H9 (cell line): ENCODE results near the gene KCNH2. TPM values are rescaled to one million over a fixed set of nuclear protein-coding genes. Genes with fewer than 3 reads are reported as not detected.

Experiments
- DNase-seq: peaks from one replicate; pipeline ENCODE4 v3.0.0-alpha.2; 2017
- H2AFZ ChIP-seq: one replicate; pipeline ENCODE4 v1.6.1; 2013; ENCODE audit warnings: mild to moderate bottlenecking, low read length, control low read depth, moderate library complexity
- H2AK5ac ChIP-seq: 2 replicates; pipeline ENCODE4 v1.6.1; 2013; ENCODE audit warnings: low read length, control low read depth, mixed read lengths; ENCODE audit not compliant: insufficient read length
- H2BK120ac ChIP-seq: one replicate; pipeline ENCODE4 v1.6.1; 2013; ENCODE audit warnings: low read depth, mild to moderate bottlenecking, low read length, control low read depth, inconsistent platforms; ENCODE audit not compliant: poor library complexity, severe bottlenecking
- H2BK12ac ChIP-seq: 2 replicates; pipeline ENCODE4 v1.6.1; 2013; ENCODE audit warnings: low read length, control low read depth, mixed read lengths, low read depth; ENCODE audit not compliant: insufficient read length
- H2BK15ac ChIP-seq: 2 replicates; pipeline ENCODE4 v1.6.1; 2013; ENCODE audit warnings: low read depth, low read length, control low read depth
- H2BK20ac ChIP-seq: one replicate; pipeline ENCODE4 v1.6.1; 2013; ENCODE audit warnings: low read depth, mild to moderate bottlenecking, low read length, control low read depth, inconsistent platforms; ENCODE audit not compliant: poor library complexity, severe bottlenecking
- H2BK5ac ChIP-seq: 2 replicates; pipeline ENCODE4 v1.6.1; 2013; ENCODE audit warnings: low read length, control low read depth, mixed read lengths; ENCODE audit not compliant: insufficient read length
- H3K14ac ChIP-seq: 2 replicates; pipeline ENCODE4 v1.6.1; 2013; ENCODE audit warnings: low read length, control low read depth; ENCODE audit not compliant: insufficient read depth
- H3K18ac ChIP-seq: 2 replicates; pipeline ENCODE4 v1.6.1; 2013; ENCODE audit warnings: low read depth, mild to moderate bottlenecking, mixed read lengths, low read length, control low read depth; ENCODE audit not compliant: insufficient read length
- H3K23ac ChIP-seq: 2 replicates; pipeline ENCODE4 v1.6.1; 2013; ENCODE audit warnings: low read length, control low read depth, mixed read lengths, low read depth; ENCODE audit not compliant: insufficient read length
- H3K23me2 ChIP-seq: 2 replicates; pipeline ENCODE4 v1.6.1; 2013; ENCODE audit warnings: low read depth, mild to moderate bottlenecking, mixed read lengths, low read length, control low read depth; ENCODE audit not compliant: insufficient read length, poor library complexity, severe bottlenecking
- H3K27ac ChIP-seq: 2 replicates; pipeline ENCODE4 v1.5.1; 2013; ENCODE audit warnings: low read length, control low read depth, mixed read lengths, low read depth; ENCODE audit not compliant: insufficient read length
- H3K27me3 ChIP-seq: 2 replicates; pipeline ENCODE4 v1.6.1; 2013; ENCODE audit warnings: low read length, control low read depth, inconsistent platforms; ENCODE audit not compliant: insufficient read depth
- H3K4ac ChIP-seq: 2 replicates; pipeline ENCODE4 v1.6.1; 2013; ENCODE audit warnings: low read depth, mild to moderate bottlenecking, control low read depth, inconsistent platforms, low read length, moderate library complexity
- H3K4me1 ChIP-seq: 2 replicates; pipeline ENCODE4 v1.6.1; 2013; ENCODE audit warnings: low read length, control low read depth, inconsistent platforms; ENCODE audit not compliant: insufficient read depth
- H3K4me2 ChIP-seq: 2 replicates; pipeline ENCODE4 v1.6.1; 2013; ENCODE audit warnings: low read length, control low read depth, mixed read lengths; ENCODE audit not compliant: insufficient read length, insufficient read depth
- H3K56ac ChIP-seq: 2 replicates; pipeline ENCODE4 v1.6.1; 2013; ENCODE audit warnings: low read depth, mild to moderate bottlenecking, mixed read lengths, low read length, control low read depth; ENCODE audit not compliant: insufficient read length
- H3K79me1 ChIP-seq: 2 replicates; pipeline ENCODE4 v1.6.1; 2013; ENCODE audit warnings: low read depth, mild to moderate bottlenecking, moderate library complexity, low read length, control low read depth, inconsistent platforms; ENCODE audit not compliant: insufficient read depth, poor library complexity, severe bottlenecking
- H3K79me2 ChIP-seq: 2 replicates; pipeline ENCODE4 v1.6.1; 2013; ENCODE audit warnings: low read length, control low read depth, inconsistent platforms; ENCODE audit not compliant: insufficient read depth
- H3K9ac ChIP-seq: 2 replicates; pipeline ENCODE4 v1.6.1; 2013; ENCODE audit warnings: low read length, control low read depth, mixed read lengths; ENCODE audit not compliant: insufficient read length; ENCODE audit errors: extremely low read depth
- H3K9me3 ChIP-seq: one replicate; pipeline ENCODE4 v1.6.1; 2013; ENCODE audit warnings: low read depth, low read length, inconsistent platforms; ENCODE audit not compliant: control insufficient read depth
- H3T11ph ChIP-seq: one replicate; pipeline ENCODE4 v1.6.1; 2013; ENCODE audit warnings: mild to moderate bottlenecking, low read length, control low read depth, inconsistent platforms
- H4K20me1 ChIP-seq: one replicate; pipeline ENCODE4 v1.6.1; 2013; ENCODE audit not compliant: control insufficient read depth, insufficient read length, insufficient read depth
- H4K5ac ChIP-seq: 2 replicates; pipeline ENCODE4 v1.6.1; 2013; ENCODE audit warnings: low read depth, mild to moderate bottlenecking, mixed read lengths, low read length, control low read depth; ENCODE audit not compliant: insufficient read length
- H4K8ac ChIP-seq: replicated peaks from 2 replicates; pipeline ENCODE4 v1.6.1; 2013; ENCODE audit warnings: low read length, control low read depth, mixed read lengths, low read depth; ENCODE audit not compliant: insufficient read length
- H4K91ac ChIP-seq: 2 replicates; pipeline ENCODE4 v1.6.1; 2013; ENCODE audit warnings: low read depth, mild to moderate bottlenecking, moderate library complexity, mixed read lengths, low read length, control low read depth; ENCODE audit not compliant: insufficient read length
- H3K27ac Mint-ChIP-seq, 3 experiments: 2 replicates in 2 of 3; 3 replicates in 1 of 3; pipeline ENCODE4 v1.8.0; 2020 to 2021; ENCODE audit warnings: mixed read lengths in 3 of 3, mild to moderate bottlenecking in 1 of 3, moderate library complexity in 1 of 3
- H3K27me3 Mint-ChIP-seq: 2 replicates; pipeline ENCODE4 v1.8.0; 2021; ENCODE audit warnings: low read depth, mild to moderate bottlenecking, moderate library complexity, mixed read lengths
- H3K36me3 Mint-ChIP-seq, 3 experiments: 2 replicates in 2 of 3; 3 replicates in 1 of 3; pipeline ENCODE4 v1.8.0; 2020 to 2021; ENCODE audit warnings: low read depth in 3 of 3, mixed read lengths in 3 of 3; ENCODE audit not compliant: insufficient read depth in 1 of 3
- H3K4me1 Mint-ChIP-seq, 2 experiments: 2 replicates each; pipeline ENCODE4 v1.8.0; 2020; ENCODE audit warnings: mixed read lengths in 2 of 2
- H3K4me3 Mint-ChIP-seq, 2 experiments: 2 replicates in 1 of 2; 3 replicates in 1 of 2; pipeline ENCODE4 v1.8.0; 2020 to 2021; ENCODE audit warnings: mild to moderate bottlenecking in 2 of 2, mixed read lengths in 2 of 2, moderate library complexity in 1 of 2
- H3K9me3 Mint-ChIP-seq, 2 experiments: 2 replicates in 1 of 2; 3 replicates in 1 of 2; pipeline ENCODE4 v1.8.0; 2020; ENCODE audit warnings: mild to moderate bottlenecking in 2 of 2, mixed read lengths in 2 of 2, moderate library complexity in 1 of 2
- CTCF ChIP-seq: fragments of 200-600 bp; sonication (generic); conservative IDR thresholded peaks from 3 replicates; pipeline ENCODE4 v1.8.0; 2021; ENCODE audit warnings: antibody characterized with exemption, mild to moderate bottlenecking
- WGBS: extraction: QIAGEN DNeasy Blood & Tissue Kit; methylation state at CpG from one replicate; pipeline ENCODE4 v1.1.7; 2013; ENCODE audit warnings: missing lambda C conversion rate, low lambda C conversion rate, mixed read lengths; ENCODE audit not compliant: insufficient read length; ENCODE audit errors: extremely low coverage; 5-methylcytosine and 5-hydroxymethylcytosine counted together
- total RNA-seq: library from RNA; stranded (reverse); gene quantifications from 2 replicates; pipeline ENCODE4 v1.2.1, GENCODE V29; 2021

The KCNH2 gene
- total RNA-seq, 1 experiment from 2014 or later = 4.5 TPM

GRCh38 chr7:150964593-150965111 lies 13.5 kb downstream of the KCNH2 start:
- no peaks in the 10 kb centered on the region for H3K9me3 ChIP-seq
- no peak overlapping the region for H3K23ac ChIP-seq
- H2BK5ac ChIP-seq = no peak overlapping the region
- no peak overlapping the region for H3K27ac ChIP-seq
- H4K20me1 ChIP-seq = no peaks in the 10 kb centered on the region
- H3K4ac ChIP-seq = no peak overlapping the region
- H3K27me3 ChIP-seq = no peaks in the 10 kb centered on the region
- no peak overlapping the region for H4K91ac ChIP-seq
- no peak overlapping the region for H4K5ac ChIP-seq
- no peak overlapping the region for H2BK15ac ChIP-seq
- no peaks in the 10 kb centered on the region for H3K79me1 ChIP-seq
- H2BK120ac ChIP-seq = no peak overlapping the region
- H3K56ac ChIP-seq = no peak overlapping the region
- peak; percentile 72 for DNase-seq
- H3T11ph ChIP-seq = no peak overlapping the region
- no peak overlapping the region for H2AK5ac ChIP-seq
- H2BK20ac ChIP-seq = no peak overlapping the region
- no peak overlapping the region for H3K14ac ChIP-seq
- no peak overlapping the region for H3K4me3 Mint-ChIP-seq
- WGBS = no CpG with 5 or more reads among the region's 16 CpGs
- no peaks in the 10 kb centered on the region for H3K4me1 ChIP-seq
- peaks cover 21 to 36% of the 10 kb centered on the region in 2 experiments for H3K4me1 Mint-ChIP-seq
- no peaks in the 10 kb centered on the region for H3K36me3 Mint-ChIP-seq
- H3K9me3 Mint-ChIP-seq = no peaks in the 10 kb centered on the region
- no peak overlapping the region for H4K8ac ChIP-seq
- H2BK12ac ChIP-seq = no peak overlapping the region
- no peak overlapping the region for H2AFZ ChIP-seq
- no peak overlapping the region for H3K4me2 ChIP-seq
- H3K27me3 Mint-ChIP-seq = peaks cover 7% of the 10 kb centered on the region
- H3K18ac ChIP-seq = no peak overlapping the region
- H3K79me2 ChIP-seq = no peaks in the 10 kb centered on the region
- H3K23me2 ChIP-seq = no peaks in the 10 kb centered on the region
- TF ChIP-seq CTCF = peak; percentile 36; the same call in 2 of the 3 replicates
- H3K9ac ChIP-seq = no peak overlapping the region
- peak overlapping the region in 1 of 3 experiments; percentile 44; a peak in 1 of 7 replicates for H3K27ac Mint-ChIP-seq
